ENCODE results near the gene TYW1B.
"Not testable (repeated sequence)": the region's sequence is repeated elsewhere in the genome, so short reads cannot be mapped to it uniquely, and the experiment has no call there.

TYW1B gene

GRCh38 chr7:72753781-72754180 is 74.2 kb downstream of the TYW1B start:
- no peak for DNase-seq

GRCh38 chr7:72753229-72753628 is 74.8 kb downstream of the TYW1B start:
- not testable (repeated sequence) for DNase-seq

- no peak for DNase-seq
Observed at GRCh38 chr7:72751978-72752377, 76.0 kb downstream of the TYW1B start.

- no peak for DNase-seq
Observed at GRCh38 chr7:72751378-72751777, 76.6 kb downstream of the TYW1B start.

- not testable (repeated sequence) for DNase-seq
Observed at GRCh38 chr7:72748649-72749048, 79.4 kb downstream of the TYW1B start.

GRCh38 chr7:72744244-72744926 is 83.6 kb downstream of the TYW1B start:
- DNase-seq = not testable (repeated sequence)

- DNase-seq = not testable (repeated sequence)
Observed at GRCh38 chr7:72743801-72744200, 84.2 kb downstream of the TYW1B start.

- not testable (repeated sequence) for DNase-seq
Observed at GRCh38 chr7:72739716-72740115, 88.3 kb downstream of the TYW1B start.

GRCh38 chr7:72735855-72736254 is 92.1 kb downstream of the TYW1B start:
- not testable (repeated sequence) for DNase-seq

GRCh38 chr7:72730815-72731214 is 97.2 kb downstream of the TYW1B start:
- not testable (repeated sequence) for DNase-seq

- not testable (repeated sequence) for DNase-seq
Observed at GRCh38 chr7:72730384-72730783, 97.6 kb downstream of the TYW1B start.

GRCh38 chr7:72729130-72729529 is 98.9 kb downstream of the TYW1B start:
- DNase-seq = not testable (repeated sequence)

- DNase-seq = not testable (repeated sequence)
Observed at GRCh38 chr7:72722694-72723093, 105.3 kb downstream of the TYW1B start.

- not testable (repeated sequence) for DNase-seq
Observed at GRCh38 chr7:72720890-72721289, 107.1 kb downstream of the TYW1B start.

- DNase-seq = not testable (repeated sequence)
Observed at GRCh38 chr7:72717252-72717774, 110.7 kb downstream of the TYW1B start.

- not testable (repeated sequence) for DNase-seq
Observed at GRCh38 chr7:72711927-72712326, 116.1 kb downstream of the TYW1B start.

- DNase-seq = no peak
Observed at GRCh38 chr7:72710983-72711382, 117.0 kb downstream of the TYW1B start.

GRCh38 chr7:72709909-72710308 is 118.1 kb downstream of the TYW1B start:
- no peak for DNase-seq

- not testable (repeated sequence) for DNase-seq
Observed at GRCh38 chr7:72708371-72709050, 119.5 kb downstream of the TYW1B start.

- DNase-seq = no peak
Observed at GRCh38 chr7:72706521-72706920, 121.5 kb downstream of the TYW1B start.

GRCh38 chr7:72705693-72706092 is 122.3 kb downstream of the TYW1B start:
- DNase-seq = not testable (repeated sequence)

GRCh38 chr7:72704894-72705293 is 123.1 kb downstream of the TYW1B start:
- no peak for DNase-seq

- not testable (repeated sequence) for DNase-seq
Observed at GRCh38 chr7:72700548-72700947, 127.5 kb downstream of the TYW1B start.

- not testable (repeated sequence) for DNase-seq
Observed at GRCh38 chr7:72697066-72697465, 130.9 kb downstream of the TYW1B start.
